ENCODE measurements around the gene HNRNPR.
"Not testable (repeated sequence)": the region's sequence is repeated elsewhere in the genome, so short reads cannot be mapped to it uniquely, and the experiment has no call there.

Gene HNRNPR

GRCh38 chr1:23325393-23325792 lies 18.7 kb downstream of the HNRNPR start:
- Histone ChIP-seq H3K4me3 (ENCODE audit: insufficient read depth, low read depth, low read length) (no peak overlapping the region), H3K9me3 (ENCODE audit: control insufficient read depth, low read length) (no peaks in the 10 kb centered on the region), H3K36me3 (ENCODE audit: control insufficient read depth, insufficient read depth, low read length) (peaks cover 50% of the 10 kb centered on the region), H3K4me1 (ENCODE audit: control insufficient read depth, insufficient read depth, low read length) (no peaks in the 10 kb centered on the region), H3K27me3 (ENCODE audit: control insufficient read depth, insufficient read depth, low read length, poor library complexity, severe bottlenecking) (no peaks in the 10 kb centered on the region), H3K27ac (ENCODE audit: insufficient read depth, low read depth, low read length, poor library complexity, severe bottlenecking) (no peak overlapping the region)
- 93 to 97% methylated on average over 2 of the region's 2 CpGs for WGBS, 2 experiments

GRCh38 chr1:23322770-23323169 lies 21.3 kb downstream of the HNRNPR start:
- H3K27ac ChIP-seq (ENCODE audit: insufficient read depth, low read depth, low read length, poor library complexity, severe bottlenecking), result no peak overlapping the region
- no peak overlapping the region for H3K4me3 ChIP-seq (ENCODE audit: insufficient read depth, low read depth, low read length)
- no peaks in the 10 kb centered on the region for H3K4me1 ChIP-seq (ENCODE audit: control insufficient read depth, insufficient read depth, low read length)
- peaks cover 48% of the 10 kb centered on the region for H3K36me3 ChIP-seq (ENCODE audit: control insufficient read depth, insufficient read depth, low read length)
- no peaks in the 10 kb centered on the region for H3K27me3 ChIP-seq (ENCODE audit: control insufficient read depth, insufficient read depth, low read length, poor library complexity, severe bottlenecking)
- no peaks in the 10 kb centered on the region for H3K9me3 ChIP-seq (ENCODE audit: control insufficient read depth, low read length)
- WGBS, 2 experiments, result 92 to 100% methylated on average over 1 of the region's 1 CpG

GRCh38 chr1:23310280-23310679 lies 33.8 kb downstream of the HNRNPR start:
- WGBS, 2 experiments, result 95% methylated on average over 7 of the region's 7 CpGs
- peaks cover 42% of the 10 kb centered on the region for H3K36me3 ChIP-seq (ENCODE audit: control insufficient read depth, insufficient read depth, low read length)
- H3K9me3 ChIP-seq (ENCODE audit: control insufficient read depth, low read length); H3K4me3 ChIP-seq (ENCODE audit: insufficient read depth, low read depth, low read length); H3K27ac ChIP-seq (ENCODE audit: insufficient read depth, low read depth, low read length, poor library complexity, severe bottlenecking); H3K27me3 ChIP-seq (ENCODE audit: control insufficient read depth, insufficient read depth, low read length, poor library complexity, severe bottlenecking); H3K4me1 ChIP-seq (ENCODE audit: control insufficient read depth, insufficient read depth, low read length): not testable (repeated sequence)

- no peaks in the 10 kb centered on the region for H3K4me1 ChIP-seq (ENCODE audit: control insufficient read depth, insufficient read depth, low read length)
- H3K9me3 ChIP-seq (ENCODE audit: control insufficient read depth, low read length), result no peaks in the 10 kb centered on the region
- H3K4me3 ChIP-seq (ENCODE audit: insufficient read depth, low read depth, low read length), result no peak overlapping the region
- H3K27ac ChIP-seq (ENCODE audit: insufficient read depth, low read depth, low read length, poor library complexity, severe bottlenecking), result no peak overlapping the region
- peaks cover 37% of the 10 kb centered on the region for H3K36me3 ChIP-seq (ENCODE audit: control insufficient read depth, insufficient read depth, low read length)
- H3K27me3 ChIP-seq (ENCODE audit: control insufficient read depth, insufficient read depth, low read length, poor library complexity, severe bottlenecking), result no peaks in the 10 kb centered on the region
- 94 to 95% methylated on average over 4 of the region's 4 CpGs for WGBS, 2 experiments
Observed at GRCh38 chr1:23304140-23304620, 39.9 kb downstream of the HNRNPR start.

- Histone ChIP-seq H3K9me3 (ENCODE audit: control insufficient read depth, low read length) (no peaks in the 10 kb centered on the region), H3K27ac (ENCODE audit: insufficient read depth, low read depth, low read length, poor library complexity, severe bottlenecking) (no peak overlapping the region), H3K36me3 (ENCODE audit: control insufficient read depth, insufficient read depth, low read length) (peaks cover 43% of the 10 kb centered on the region), H3K4me3 (ENCODE audit: insufficient read depth, low read depth, low read length) (no peak overlapping the region), H3K27me3 (ENCODE audit: control insufficient read depth, insufficient read depth, low read length, poor library complexity, severe bottlenecking) (no peaks in the 10 kb centered on the region), H3K4me1 (ENCODE audit: control insufficient read depth, insufficient read depth, low read length) (no peaks in the 10 kb centered on the region)
- WGBS, 2 experiments, result 93 to 100% methylated on average over 2 of the region's 2 CpGs
Observed at GRCh38 chr1:23303524-23303923, 40.6 kb downstream of the HNRNPR start.

GRCh38 chr1:23296931-23297330 lies 47.2 kb downstream of the HNRNPR start:
- no peaks in the 10 kb centered on the region for H3K4me1 ChIP-seq (ENCODE audit: control insufficient read depth, insufficient read depth, low read length)
- peaks cover 31% of the 10 kb centered on the region for H3K36me3 ChIP-seq (ENCODE audit: control insufficient read depth, insufficient read depth, low read length)
- 91 to 100% methylated on average over 1 of the region's 2 CpGs for whole genome bisulfite sequencing, 2 experiments
- no peak overlapping the region for H3K27ac ChIP-seq (ENCODE audit: insufficient read depth, low read depth, low read length, poor library complexity, severe bottlenecking)
- H3K9me3 ChIP-seq (ENCODE audit: control insufficient read depth, low read length), result no peaks in the 10 kb centered on the region
- no peak overlapping the region for H3K4me3 ChIP-seq (ENCODE audit: insufficient read depth, low read depth, low read length)
- H3K27me3 ChIP-seq (ENCODE audit: control insufficient read depth, insufficient read depth, low read length, poor library complexity, severe bottlenecking), result no peaks in the 10 kb centered on the region

- H3K4me1 ChIP-seq (ENCODE audit: control insufficient read depth, insufficient read depth, low read length), result no peaks in the 10 kb centered on the region
- 89 to 97% methylated on average over 2 of the region's 2 CpGs for WGBS, 2 experiments
- H3K27ac ChIP-seq (ENCODE audit: insufficient read depth, low read depth, low read length, poor library complexity, severe bottlenecking), result no peak overlapping the region
- no peak overlapping the region for H3K4me3 ChIP-seq (ENCODE audit: insufficient read depth, low read depth, low read length)
- H3K36me3 ChIP-seq (ENCODE audit: control insufficient read depth, insufficient read depth, low read length), result no peaks in the 10 kb centered on the region
- no peaks in the 10 kb centered on the region for H3K9me3 ChIP-seq (ENCODE audit: control insufficient read depth, low read length)
- no peaks in the 10 kb centered on the region for H3K27me3 ChIP-seq (ENCODE audit: control insufficient read depth, insufficient read depth, low read length, poor library complexity, severe bottlenecking)
Observed at GRCh38 chr1:23291706-23292105, 52.4 kb downstream of the HNRNPR start.

GRCh38 chr1:23290836-23291565 lies 53.1 kb downstream of the HNRNPR start:
- WGBS, 2 experiments, result 95 to 97% methylated on average over 7 to 9 of the region's 9 CpGs
- Histone ChIP-seq H3K27me3 (ENCODE audit: control insufficient read depth, insufficient read depth, low read length, poor library complexity, severe bottlenecking) (no peaks in the 10 kb centered on the region), H3K4me1 (ENCODE audit: control insufficient read depth, insufficient read depth, low read length) (no peaks in the 10 kb centered on the region), H3K27ac (ENCODE audit: insufficient read depth, low read depth, low read length, poor library complexity, severe bottlenecking) (no peak overlapping the region), H3K4me3 (ENCODE audit: insufficient read depth, low read depth, low read length) (no peak overlapping the region), H3K9me3 (ENCODE audit: control insufficient read depth, low read length) (no peaks in the 10 kb centered on the region), H3K36me3 (ENCODE audit: control insufficient read depth, insufficient read depth, low read length) (no peaks in the 10 kb centered on the region)

DNA sequence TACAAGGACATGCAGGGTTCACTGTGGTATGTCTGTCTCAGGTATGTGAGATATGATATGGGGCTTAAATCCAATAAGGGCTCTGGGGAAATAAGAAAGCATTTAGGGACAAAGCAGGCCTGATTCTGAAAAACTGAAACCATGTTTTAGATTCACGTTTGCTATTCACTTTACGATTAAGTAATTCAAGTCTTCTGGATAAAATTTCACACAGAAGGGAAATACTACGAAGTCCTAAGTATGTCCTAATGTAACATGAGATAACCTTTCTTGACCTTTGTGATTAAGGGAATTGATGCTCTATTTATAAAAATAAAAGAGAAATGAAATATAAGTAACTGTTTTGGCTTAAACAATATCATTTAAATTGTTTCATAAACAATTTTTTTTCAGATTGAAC lies 55.4 kb downstream of the HNRNPR start:
- H3K9me3 ChIP-seq (ENCODE audit: control insufficient read depth, low read length), result no peaks in the 10 kb centered on the region
- no peaks in the 10 kb centered on the region for H3K27me3 ChIP-seq (ENCODE audit: control insufficient read depth, insufficient read depth, low read length, poor library complexity, severe bottlenecking)
- WGBS, 2 experiments, result 96 to 97% methylated on average over 2 to 3 of the region's 3 CpGs
- peaks cover 3% of the 10 kb centered on the region for H3K36me3 ChIP-seq (ENCODE audit: control insufficient read depth, insufficient read depth, low read length)
- H3K4me3 ChIP-seq (ENCODE audit: insufficient read depth, low read depth, low read length), result no peak overlapping the region
- H3K27ac ChIP-seq (ENCODE audit: insufficient read depth, low read depth, low read length, poor library complexity, severe bottlenecking), result no peak overlapping the region
- H3K4me1 ChIP-seq (ENCODE audit: control insufficient read depth, insufficient read depth, low read length), result no peaks in the 10 kb centered on the region

DNA sequence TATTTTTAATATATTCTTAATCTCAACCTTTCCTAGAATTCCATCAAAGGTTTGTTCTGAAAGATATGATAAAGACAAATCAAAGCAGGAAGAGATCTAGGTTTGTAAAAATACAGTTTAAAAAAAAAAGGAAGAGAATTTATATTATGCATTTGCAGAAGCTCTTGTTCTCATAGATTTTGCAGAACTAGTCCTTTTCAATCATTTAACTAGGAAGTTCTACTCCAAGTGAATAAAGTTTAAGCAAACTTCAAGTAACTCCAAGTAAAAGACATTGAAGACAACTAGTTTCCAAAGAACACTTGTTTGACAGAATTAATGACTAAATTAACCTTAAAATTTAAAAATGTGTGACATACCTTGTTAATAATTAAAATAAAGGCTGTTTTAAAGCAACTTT lies 55.9 kb downstream of the HNRNPR start:
- H3K36me3 ChIP-seq (ENCODE audit: control insufficient read depth, insufficient read depth, low read length), result peaks cover 3% of the 10 kb centered on the region
- no peaks in the 10 kb centered on the region for H3K9me3 ChIP-seq (ENCODE audit: control insufficient read depth, low read length)
- H3K27ac ChIP-seq (ENCODE audit: insufficient read depth, low read depth, low read length, poor library complexity, severe bottlenecking), result no peak overlapping the region

More for the DNA sequence above, 55.9 kb downstream of the HNRNPR start:
- H3K4me1 ChIP-seq (ENCODE audit: control insufficient read depth, insufficient read depth, low read length), result no peaks in the 10 kb centered on the region
- no peaks in the 10 kb centered on the region for H3K27me3 ChIP-seq (ENCODE audit: control insufficient read depth, insufficient read depth, low read length, poor library complexity, severe bottlenecking)
- H3K4me3 ChIP-seq (ENCODE audit: insufficient read depth, low read depth, low read length), result no peak overlapping the region

Data from ectodermal cell (in vitro differentiated cells).